Sigmoid colon (tissue), 7 donors: ENCODE results near the gene IFNL1. TPM values are rescaled to one million over a fixed set of nuclear protein-coding genes. Genes with fewer than 3 reads are reported as not detected.
"Not testable (repeated sequence)": the region's sequence is repeated elsewhere in the genome, so short reads cannot be mapped to it uniquely, and the experiment has no call there.

Experiments used
- DNase-seq: peaks from one replicate; pipeline ENCODE4 v3.0.0-alpha.2; 2019
- H3K27ac ChIP-seq, 4 donors: fragments of 200-600 bp; sonication (generic); one replicate each; pipeline ENCODE4 v1.5.1; 2016 to 2019; ENCODE audit warnings: mild to moderate bottlenecking in 1 of 4
- H3K27me3 ChIP-seq, 3 donors: fragments of 200-600 bp; sonication (generic); one replicate each; pipeline ENCODE4 v1.5.1; 2019; ENCODE audit warnings: mild to moderate bottlenecking in 1 of 3
- H3K36me3 ChIP-seq, 4 donors: fragments of 200-600 bp; sonication (generic); one replicate each; pipeline ENCODE4 v1.5.1; 2016 to 2019
- H3K4me1 ChIP-seq, 4 donors: fragments of 200-600 bp; sonication (generic); one replicate each; pipeline ENCODE4 v1.5.1; 2017 to 2019
- H3K4me3 ChIP-seq, 4 donors: fragments of 200-600 bp; sonication (generic); one replicate each; pipeline ENCODE4 v1.5.1; 2017 to 2019; ENCODE audit warnings: mild to moderate bottlenecking in 2 of 4, moderate library complexity in 1 of 4
- H3K9me3 ChIP-seq, 4 donors: fragments of 200-600 bp in 3 of 4; sonication (generic) in 3 of 4; one replicate each; pipeline versions ENCODE4 v1.5.1 to v1.6.1; 2013 to 2019
- EP300 ChIP-seq, 4 donors: sonication (generic); formaldehyde crosslinking; IDR thresholded peaks; one replicate each; pipeline ENCODE4 v1.6.1; 2017; ENCODE audit warnings: antibody characterized with exemption in 4 of 4
- POLR2A ChIP-seq, 2 donors: fragments of 450-650 bp; IDR thresholded peaks; one replicate each; pipeline ENCODE4 v1.6.1; 2016; ENCODE audit warnings: antibody characterized with exemption in 2 of 2, mild to moderate bottlenecking in 2 of 2, moderate library complexity in 2 of 2
- POLR2AphosphoS5 ChIP-seq, 4 donors: sonication (generic); formaldehyde crosslinking; IDR thresholded peaks; one replicate each; pipeline ENCODE4 v1.6.1; 2017; ENCODE audit warnings: antibody characterized with exemption in 4 of 4
- WGBS, 2 donors: extraction: QIAGEN DNeasy Blood & Tissue Kit; methylation state at CpG; one replicate each; pipeline ENCODE4 v1.1.7; 2013; 5-methylcytosine and 5-hydroxymethylcytosine counted together
- intact Hi-C: fragments of 100-400 bp; cut with DNase I; formaldehyde crosslinking; loops from one replicate; pipeline ENCODE4 v1.15.1; 2023
- polyA plus RNA-seq, 3 donors: library from polyadenylated mRNA; stranded (reverse); fragments of 200-250 nt; gene quantifications; one replicate each; pipeline ENCODE4 v1.2.3, GENCODE V29; 2013
- total RNA-seq, 4 donors: library from RNA; depleted of rRNA; stranded (reverse); fragments of >200 nt; gene quantifications; one replicate each; pipeline ENCODE4 v1.1.0, GENCODE V29; 2016
- TF ChIP-seq, protein P1 (sequence below), 4 experiments: fragments of 450-650 bp in 3 of 4; fragments of 200-600 bp in 1 of 4; IDR thresholded peaks; one replicate each; pipeline ENCODE4 v1.5.1; 2016 to 2019; ENCODE audit warnings: antibody characterized with exemption in 4 of 4, mild to moderate bottlenecking in 3 of 4, moderate library complexity in 2 of 4
- donor health status: healthy with polysubstance abuse.
- donor health status: Bipolar disorder and iron deficiency.
- donor health status: healthy.

IFNL1 gene
- total and polyA plus RNA-seq, 7 donors: 0.09 TPM; not detected in 6

DNA sequence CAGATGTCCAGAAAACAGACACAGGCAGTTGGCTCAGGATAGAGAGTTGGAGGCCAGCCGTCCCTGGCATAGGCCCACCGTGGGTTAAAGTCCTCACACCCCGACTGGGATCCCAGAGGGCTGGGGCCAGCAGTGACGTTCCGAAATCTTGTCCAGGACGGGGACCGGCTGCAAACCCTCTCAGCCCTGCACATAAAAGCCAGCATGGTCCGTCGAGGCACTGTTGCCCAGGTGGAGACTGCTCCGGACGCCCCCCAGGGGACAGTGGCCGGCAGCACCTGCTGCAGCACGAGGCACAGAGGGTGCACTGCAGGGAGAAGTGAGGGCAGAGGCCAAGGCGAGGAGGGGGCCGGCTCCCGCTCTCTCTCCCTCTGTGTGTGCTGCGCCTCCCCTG is 32.3 kb upstream of the IFNL1 start:
- TF ChIP-seq EP300 (IDR thresholded peaks at IDR 0.05): no peak
- Histone ChIP-seq H3K27ac (no peak overlapping the region), H3K9me3 (no peaks in the 10 kb centered on the region), H3K36me3 (no peaks in the 10 kb centered on the region), H3K4me1 (peaks cover 0 to 17% (median 11%) of the 10 kb centered on the region in 4 donors), H3K4me3 (no peak overlapping the region), H3K27me3 (peaks cover 22 to 79% (median 49%) of the 10 kb centered on the region in 3 donors)
- intact Hi-C loops: no loop called here
- 16 to 18% methylated on average over 17 of the region's 17 CpGs for WGBS, 2 donors
- DNase-seq: no peak

DNA sequence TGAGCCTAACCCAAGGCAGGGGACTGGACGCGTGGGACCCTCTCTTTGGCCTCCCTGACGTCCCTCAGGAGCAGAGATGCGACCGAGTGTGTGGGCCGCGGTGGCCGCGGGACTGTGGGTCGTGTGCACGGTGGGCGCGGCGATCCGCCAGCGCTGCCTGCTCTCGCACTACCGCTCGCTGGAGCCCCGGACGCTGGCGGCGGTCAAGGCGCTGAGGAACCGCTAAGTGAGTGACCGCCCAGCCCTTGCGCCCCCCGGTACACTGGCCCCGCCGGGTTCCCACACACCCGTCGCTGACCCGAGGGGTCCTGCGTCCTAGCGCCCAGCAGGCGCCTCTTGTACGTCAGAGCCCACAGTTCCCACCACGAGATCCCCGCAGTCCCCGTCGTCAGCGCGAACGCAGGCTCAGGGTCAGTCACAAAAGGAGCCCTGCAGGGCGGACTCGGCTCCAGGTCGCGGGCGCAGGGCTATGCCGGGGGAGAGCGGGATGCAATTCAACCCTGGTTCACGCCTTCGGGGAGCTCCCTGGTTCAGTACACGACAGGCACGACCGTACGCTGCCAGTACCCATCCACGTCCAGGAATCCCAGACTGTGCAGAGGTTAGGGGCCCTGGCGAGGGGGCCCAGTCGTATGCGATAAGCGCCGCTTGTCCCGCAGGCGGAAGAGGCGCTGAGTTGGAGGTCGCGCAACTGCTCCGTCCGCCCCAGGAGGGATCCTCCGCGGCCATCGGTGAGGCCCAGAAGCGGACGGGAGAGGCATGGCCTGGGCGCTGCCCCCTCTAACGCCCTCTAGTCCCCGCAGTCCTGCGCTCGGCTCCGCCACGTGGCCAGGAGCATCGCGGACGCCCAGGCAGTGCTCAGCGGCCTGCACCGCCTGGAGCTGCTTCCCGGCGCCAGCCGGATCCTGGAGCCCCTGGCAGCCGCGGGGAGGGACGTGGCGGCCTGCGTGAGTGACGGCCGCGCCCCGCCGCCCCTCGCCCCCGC is 31.6 kb upstream of the IFNL1 start:
- TF ChIP-seq POLR2A (IDR thresholded peaks at IDR 0.05): no peak
- TF ChIP-seq, protein P1, sequence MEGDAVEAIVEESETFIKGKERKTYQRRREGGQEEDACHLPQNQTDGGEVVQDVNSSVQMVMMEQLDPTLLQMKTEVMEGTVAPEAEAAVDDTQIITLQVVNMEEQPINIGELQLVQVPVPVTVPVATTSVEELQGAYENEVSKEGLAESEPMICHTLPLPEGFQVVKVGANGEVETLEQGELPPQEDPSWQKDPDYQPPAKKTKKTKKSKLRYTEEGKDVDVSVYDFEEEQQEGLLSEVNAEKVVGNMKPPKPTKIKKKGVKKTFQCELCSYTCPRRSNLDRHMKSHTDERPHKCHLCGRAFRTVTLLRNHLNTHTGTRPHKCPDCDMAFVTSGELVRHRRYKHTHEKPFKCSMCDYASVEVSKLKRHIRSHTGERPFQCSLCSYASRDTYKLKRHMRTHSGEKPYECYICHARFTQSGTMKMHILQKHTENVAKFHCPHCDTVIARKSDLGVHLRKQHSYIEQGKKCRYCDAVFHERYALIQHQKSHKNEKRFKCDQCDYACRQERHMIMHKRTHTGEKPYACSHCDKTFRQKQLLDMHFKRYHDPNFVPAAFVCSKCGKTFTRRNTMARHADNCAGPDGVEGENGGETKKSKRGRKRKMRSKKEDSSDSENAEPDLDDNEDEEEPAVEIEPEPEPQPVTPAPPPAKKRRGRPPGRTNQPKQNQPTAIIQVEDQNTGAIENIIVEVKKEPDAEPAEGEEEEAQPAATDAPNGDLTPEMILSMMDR (IDR thresholded peaks at IDR 0.05): no peak
- TF ChIP-seq POLR2AphosphoS5 (IDR thresholded peaks at IDR 0.05): no peak
- TF ChIP-seq EP300 (IDR thresholded peaks at IDR 0.05): no peak

DNA sequence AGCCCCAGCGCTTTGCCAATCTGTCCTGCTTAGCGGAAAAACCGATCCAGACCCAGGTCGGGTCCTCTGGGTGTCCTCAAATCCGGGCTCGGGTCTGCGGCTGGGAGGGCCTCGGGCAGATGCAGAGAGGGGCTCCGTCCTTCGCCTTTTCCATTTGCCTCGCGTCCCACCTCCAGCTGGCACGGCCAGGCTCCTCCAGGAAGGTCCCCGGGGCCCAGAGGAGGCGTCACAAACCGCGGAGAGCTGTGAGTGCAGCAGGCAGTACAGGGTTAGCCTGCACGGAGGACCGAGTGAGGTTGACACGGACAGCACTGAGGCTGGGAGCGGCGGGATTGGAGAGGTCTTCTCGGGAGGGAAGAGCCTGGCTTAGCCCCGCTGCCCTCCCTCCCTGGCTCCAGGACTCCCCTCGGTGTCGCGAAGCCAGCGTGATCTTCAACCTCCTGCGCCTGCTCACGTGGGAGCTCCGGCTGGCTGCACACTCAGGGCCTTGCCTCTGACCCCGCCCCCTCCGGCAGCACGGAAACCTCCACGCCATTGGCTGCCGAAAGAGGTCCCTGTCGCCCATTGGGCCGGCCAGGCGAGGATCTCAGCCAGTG is 30.8 kb upstream of the IFNL1 start:
- no peaks in the 10 kb centered on the region for H3K36me3 ChIP-seq
- no peak for DNase-seq
- H3K4me1 ChIP-seq: peaks cover 0 to 17% (median 11%) of the 10 kb centered on the region in 4 donors
- TF ChIP-seq POLR2AphosphoS5 (IDR thresholded peaks at IDR 0.05): no peak
- TF ChIP-seq, protein P1 (IDR thresholded peaks at IDR 0.05): no peak
- TF ChIP-seq EP300 (IDR thresholded peaks at IDR 0.05): no peak
- TF ChIP-seq POLR2A (IDR thresholded peaks at IDR 0.05): no peak
- intact Hi-C loops: no loop called here
- WGBS, 2 donors: 37 to 40% methylated on average over 39 of the region's 39 CpGs
- H3K9me3 ChIP-seq: no peaks in the 10 kb centered on the region
- H3K27ac ChIP-seq: no peak overlapping the region
- H3K27me3 ChIP-seq: peaks cover 22 to 71% (median 49%) of the 10 kb centered on the region in 3 donors
- no peak overlapping the region for H3K4me3 ChIP-seq

More for the DNA sequence above, 31.6 kb upstream of the IFNL1 start:
- intact Hi-C loops: no loop called here
- 9 to 13% methylated on average over 102 of the region's 102 CpGs for WGBS, 2 donors
- peaks cover 22 to 80% (median 49%) of the 10 kb centered on the region in 3 donors for H3K27me3 ChIP-seq
- no peaks in the 10 kb centered on the region for H3K9me3 ChIP-seq
- no peak overlapping the region for H3K27ac ChIP-seq
- H3K36me3 ChIP-seq: no peaks in the 10 kb centered on the region
- peaks cover 0 to 17% (median 11%) of the 10 kb centered on the region in 4 donors for H3K4me1 ChIP-seq
- DNase-seq: no peak
- no peak overlapping the region for H3K4me3 ChIP-seq

DNA sequence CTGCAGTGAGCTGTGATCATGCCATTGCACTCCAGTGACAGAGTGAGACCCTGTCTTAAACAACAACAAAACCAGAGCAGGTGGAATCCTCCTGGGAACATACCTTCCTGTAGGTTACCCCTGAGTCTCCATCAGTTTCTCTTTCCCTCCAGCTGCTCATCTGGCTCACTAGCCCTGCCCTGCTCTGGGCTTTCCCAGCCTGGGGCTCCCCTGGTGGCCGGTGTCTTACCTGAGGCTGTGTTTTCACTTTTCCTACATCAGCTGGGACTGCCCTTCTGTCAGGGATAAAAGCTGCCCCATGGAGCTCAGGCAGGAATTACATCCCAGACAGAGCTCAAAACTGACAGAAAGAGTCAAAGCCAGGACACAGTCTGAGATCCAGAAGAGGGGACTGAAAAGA is 28.1 kb upstream of the IFNL1 start, which contains the start of gene IFNL2:
Gene IFNL2 (plus strand): TSS at position 312 of the 400 bp plus-strand sequence. CDS start 173 bp downstream, outside the sequence.
- H3K4me3 ChIP-seq, intact Hi-C loops, DNase-seq, H3K27ac ChIP-seq, H3K9me3 ChIP-seq, H3K36me3 ChIP-seq: not testable (repeated sequence)
- WGBS, 2 donors: no CpG with 5 or more reads among the region's 1 CpG
- H3K27me3 ChIP-seq: peaks cover 22 to 56% (median 33%) of the 10 kb centered on the region in 3 donors
- H3K4me1 ChIP-seq: peaks cover 0 to 17% (median 11%) of the 10 kb centered on the region in 4 donors

DNA sequence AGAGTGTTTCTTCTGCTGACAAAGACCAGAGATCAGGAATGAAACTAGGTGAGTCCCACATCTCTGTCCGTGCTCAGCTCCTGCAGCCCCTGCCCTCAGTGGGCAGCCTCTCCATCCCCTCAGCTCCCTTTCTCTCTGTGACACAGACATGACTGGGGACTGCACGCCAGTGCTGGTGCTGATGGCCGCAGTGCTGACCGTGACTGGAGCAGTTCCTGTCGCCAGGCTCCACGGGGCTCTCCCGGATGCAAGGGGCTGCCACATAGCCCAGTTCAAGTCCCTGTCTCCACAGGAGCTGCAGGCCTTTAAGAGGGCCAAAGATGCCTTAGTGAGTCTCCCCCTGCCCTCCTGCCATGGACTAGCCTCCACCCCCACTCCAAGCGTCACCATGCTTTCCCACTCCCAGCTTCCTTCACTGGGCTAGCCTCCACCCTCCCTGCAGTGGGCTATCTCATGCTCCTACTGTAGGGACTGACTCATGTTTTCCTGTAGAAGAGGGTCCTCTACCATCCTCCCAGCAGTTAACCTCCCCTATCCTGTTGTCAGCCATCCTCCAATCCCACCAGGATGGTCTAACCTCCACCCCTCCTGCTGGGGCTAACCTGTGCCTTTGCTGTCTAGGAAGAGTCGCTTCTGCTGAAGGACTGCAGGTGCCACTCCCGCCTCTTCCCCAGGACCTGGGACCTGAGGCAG is 27.5 kb upstream of the IFNL1 start:
- H3K27ac ChIP-seq, H3K9me3 ChIP-seq, intact Hi-C loops, DNase-seq, H3K36me3 ChIP-seq, H3K4me3 ChIP-seq: not testable (repeated sequence)
- H3K4me1 ChIP-seq: peaks cover 0 to 17% (median 11%) of the 10 kb centered on the region in 4 donors
- H3K27me3 ChIP-seq: peaks cover 20 to 52% (median 27%) of the 10 kb centered on the region in 3 donors
- 80 to 82% methylated on average over 10 of the region's 10 CpGs for WGBS, 2 donors

DNA sequence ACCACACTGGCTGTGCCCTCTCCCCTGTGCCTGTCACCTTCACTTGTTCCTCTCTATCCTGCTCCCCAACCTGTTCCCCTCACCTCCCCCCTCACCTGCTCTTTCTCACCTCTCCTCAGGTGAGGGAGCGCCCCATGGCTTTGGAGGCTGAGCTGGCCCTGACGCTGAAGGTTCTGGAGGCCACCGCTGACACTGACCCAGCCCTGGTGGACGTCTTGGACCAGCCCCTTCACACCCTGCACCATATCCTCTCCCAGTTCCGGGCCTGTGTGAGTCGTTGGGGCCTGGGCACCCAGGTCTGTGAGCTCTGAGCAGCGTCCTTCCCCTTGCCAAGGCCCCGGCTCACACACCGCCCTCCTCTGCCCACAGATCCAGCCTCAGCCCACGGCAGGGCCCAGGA is 26.8 kb upstream of the IFNL1 start:
- H3K36me3 ChIP-seq, DNase-seq, intact Hi-C loops, H3K9me3 ChIP-seq, H3K27ac ChIP-seq, H3K4me3 ChIP-seq: not testable (repeated sequence)
- Histone ChIP-seq H3K27me3 (peaks cover 13 to 45% (median 20%) of the 10 kb centered on the region in 3 donors), H3K4me1 (peaks cover 0 to 10% (median 7%) of the 10 kb centered on the region in 4 donors)
- 74 to 77% methylated on average over 10 of the region's 10 CpGs for WGBS, 2 donors
